Activated CD4-positive, alpha-beta memory T cell treated with anti-CD3 and anti-CD28 coated beads, Interleukin-2, amount 10 ng/mL, durations not matched to agents 7 days and 5 days (primary cell): ENCODE measurements around the gene SGSM2. TPM values are rescaled to one million over a fixed set of nuclear protein-coding genes. Genes with fewer than 3 reads are reported as not detected.
A peak's percentile ranks its signal among the peaks of the same experiment; 100 is the strongest.

Experiments
- CTCF ChIA-PET: fragments of 350-600 bp; sonication (Branson Sonifier 250); formaldehyde crosslinking; loops from one replicate; lab custom pipeline; 2021; ENCODE audit warnings: antibody characterized with exemption, inconsistent platforms; lab: Charles Lee
- POLR2A ChIA-PET: fragments of 350-600 bp; sonication (Branson Sonifier 250); formaldehyde crosslinking; loops from one replicate; lab custom pipeline; 2021; ENCODE audit warnings: antibody characterized with exemption; lab: Charles Lee
- DNase-seq: peaks from one replicate; pipeline ENCODE4 v3.0.0-alpha.2; 2020
- H3K27ac Mint-ChIP-seq: one replicate; pipeline ENCODE4 v1.8.0; 2021; ENCODE audit warnings: mild to moderate bottlenecking, mixed read lengths
- H3K27me3 Mint-ChIP-seq: one replicate; pipeline ENCODE4 v1.8.0; 2021; ENCODE audit warnings: mixed read lengths
- H3K36me3 Mint-ChIP-seq: one replicate; pipeline ENCODE4 v1.8.0; 2021; ENCODE audit warnings: low read depth, mixed read lengths
- H3K4me1 Mint-ChIP-seq: one replicate; pipeline ENCODE4 v1.8.0; 2021; ENCODE audit warnings: mixed read lengths
- H3K4me3 Mint-ChIP-seq: one replicate; pipeline ENCODE4 v1.8.0; 2021; ENCODE audit warnings: mild to moderate bottlenecking, mixed read lengths
- H3K9me3 Mint-ChIP-seq: one replicate; pipeline ENCODE4 v1.8.0; 2021; ENCODE audit warnings: mixed read lengths
- total RNA-seq, 2 experiments: library from RNA; stranded (reverse); gene quantifications; one replicate each; pipeline ENCODE4 v1.2.3, GENCODE V29; 2021

SGSM2 gene
- total RNA-seq, 2 experiments from 2014 or later: 45.4 to 49.4 TPM

DNA sequence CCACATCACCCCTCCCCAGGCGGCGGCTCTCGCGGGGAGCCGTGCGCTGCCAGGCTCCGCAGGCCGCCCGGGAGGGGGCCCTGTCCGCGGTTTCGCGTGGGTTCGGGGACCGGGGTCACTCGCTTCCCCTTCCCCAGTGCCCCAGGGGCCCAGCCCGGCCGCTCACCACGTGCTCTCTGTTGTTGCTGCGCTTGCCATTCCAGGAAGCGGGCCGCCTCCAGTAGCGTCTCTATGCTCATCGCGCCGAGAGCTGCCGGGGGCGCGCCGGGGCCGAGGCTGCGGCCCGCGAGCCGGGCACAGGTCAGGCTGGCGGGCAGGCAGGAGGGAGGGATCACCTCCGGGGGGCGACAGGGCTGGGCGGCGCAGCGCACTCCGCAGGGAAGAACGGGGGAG is 63.2 kb downstream of the SGSM2 start:
- Mint-ChIP-seq H3K9me3 (no peaks in the 10 kb centered on the region), H3K27ac (peak overlapping the region; percentile 99), H3K4me1 (peaks cover 62% of the 10 kb centered on the region), H3K36me3 (peaks cover 2% of the 10 kb centered on the region), H3K27me3 (no peaks in the 10 kb centered on the region), H3K4me3 (peak overlapping the region; percentile 97)
- DNase-seq: peak; percentile 70
- ChIA-PET POLR2A (interaction anchor here (1.0 to 9.4 kb wide), 12 partner anchors 9 to 1743 kb away, joined by 3 to 166 read pairs (median 6); partner anchors contain the start of genes CYB5D2, SGSM2, SMG6 and SRR), CTCF (interaction anchor here (11.2 kb wide), 1 partner anchor 15 kb away, joined by 80 read pairs; no protein-coding TSS in a partner anchor)

DNA sequence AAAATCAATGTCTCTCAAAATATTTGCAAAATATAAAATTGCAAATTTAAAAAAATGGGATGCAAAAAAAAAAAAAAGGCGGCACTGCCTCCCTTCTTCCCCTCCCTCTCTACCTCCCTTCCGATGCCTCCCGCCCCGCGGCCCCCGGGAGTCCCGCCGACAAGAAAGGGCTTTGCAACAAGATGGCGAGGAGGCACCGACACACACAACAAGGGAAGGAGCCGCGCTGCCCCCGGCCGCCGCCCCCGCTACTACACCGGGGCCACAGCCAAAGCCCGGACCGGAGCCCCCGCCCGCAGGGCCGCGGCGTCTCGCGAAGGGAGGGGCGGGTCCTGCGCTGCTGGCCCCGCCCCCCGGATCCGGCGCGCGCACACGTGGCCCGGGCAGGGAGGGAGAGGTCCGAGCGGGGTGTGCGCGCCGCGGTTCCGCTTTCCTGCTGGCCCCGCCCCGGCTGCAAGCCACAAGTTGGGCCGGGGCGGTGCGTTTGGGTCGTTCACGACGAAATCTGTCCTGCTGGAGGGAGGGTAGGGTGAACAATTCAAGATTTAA is 63.6 kb downstream of the SGSM2 start, which contains the start of gene MNT:
Gene MNT, minus strand, starts transcription at position 184 of the 549 bp plus-strand sequence. CDS start 348 bp downstream, outside the sequence.
- CTCF ChIA-PET: interaction anchor here (0.6 to 11.2 kb wide), 4 partner anchors 8 to 132 kb away, joined by 3 to 80 read pairs (median 43); no protein-coding TSS in a partner anchor

DNA sequence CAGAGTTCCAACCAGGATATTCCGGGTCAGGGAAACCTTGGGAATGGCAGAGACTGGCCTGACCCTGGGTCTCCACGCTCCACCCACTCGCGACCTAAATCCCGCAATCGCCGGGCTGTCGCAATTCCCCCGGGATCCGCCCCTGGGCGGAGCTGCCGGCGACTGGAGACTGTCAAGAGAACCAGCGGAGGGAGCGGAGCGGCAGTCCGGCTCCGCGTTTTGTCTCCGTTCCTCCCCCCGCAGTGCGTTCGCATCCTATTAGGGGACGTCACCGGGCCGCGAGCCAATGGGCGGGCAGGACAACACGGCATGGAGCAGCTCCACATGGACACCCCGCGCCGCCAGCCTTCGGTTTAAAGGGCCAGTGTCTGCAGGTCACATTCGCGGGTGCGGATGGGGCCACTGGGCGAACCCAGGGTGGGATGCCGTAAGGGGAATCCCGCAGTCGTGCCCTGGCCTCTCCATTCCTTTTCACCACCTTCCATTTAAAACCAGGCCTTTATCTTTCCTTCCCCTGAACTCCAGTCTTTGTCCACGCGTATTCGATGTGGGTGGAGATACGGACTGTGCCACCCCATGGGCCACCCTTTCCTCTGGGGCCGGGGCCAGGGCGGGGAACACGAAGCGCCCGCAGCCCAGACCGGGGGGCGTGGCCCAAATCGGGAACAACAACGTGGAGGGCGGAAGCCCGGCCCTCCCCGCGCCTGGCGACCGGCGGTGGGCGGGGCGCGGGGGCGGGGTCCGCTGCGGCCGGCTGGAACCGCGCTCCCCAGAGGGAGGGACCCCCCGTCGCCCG is 64.3 kb downstream of the SGSM2 start:
- Mint-ChIP-seq H3K36me3 (no peaks in the 10 kb centered on the region), H3K9me3 (no peaks in the 10 kb centered on the region), H3K27me3 (no peaks in the 10 kb centered on the region), H3K4me1 (peaks cover 55% of the 10 kb centered on the region), H3K4me3 (peak overlapping the region; percentile 97), H3K27ac (peak overlapping the region; percentile 99)
- POLR2A ChIA-PET: interaction anchor here (0.8 to 9.4 kb wide), 12 partner anchors 10 to 685 kb away, joined by 3 to 166 read pairs (median 4); partner anchors contain the start of genes HIC1, PAFAH1B1, SGSM2 and SMG6
- CTCF ChIA-PET: interaction anchor here (0.6 to 11.2 kb wide), 4 partner anchors 9 to 133 kb away, joined by 3 to 80 read pairs (median 43); no protein-coding TSS in a partner anchor
- peak; percentile 100 for DNase-seq

More for the DNA sequence above, 63.6 kb downstream of the SGSM2 start, which contains the start of gene MNT:
- Mint-ChIP-seq H3K27me3 (no peaks in the 10 kb centered on the region), H3K4me1 (peaks cover 59% of the 10 kb centered on the region), H3K27ac (peak within 1 kb of the TSS; percentile 99), H3K9me3 (no peaks in the 10 kb centered on the region), H3K4me3 (peak within 1 kb of the TSS; percentile 97), H3K36me3 (peaks cover 2% of the 10 kb centered on the region)
- peak; percentile 94 for DNase-seq
- POLR2A ChIA-PET: interaction anchor here (0.8 to 9.4 kb wide), 11 partner anchors 9 to 684 kb away, joined by 3 to 166 read pairs (median 5); partner anchors contain the start of genes HIC1, PAFAH1B1, SGSM2 and SMG6

DNA sequence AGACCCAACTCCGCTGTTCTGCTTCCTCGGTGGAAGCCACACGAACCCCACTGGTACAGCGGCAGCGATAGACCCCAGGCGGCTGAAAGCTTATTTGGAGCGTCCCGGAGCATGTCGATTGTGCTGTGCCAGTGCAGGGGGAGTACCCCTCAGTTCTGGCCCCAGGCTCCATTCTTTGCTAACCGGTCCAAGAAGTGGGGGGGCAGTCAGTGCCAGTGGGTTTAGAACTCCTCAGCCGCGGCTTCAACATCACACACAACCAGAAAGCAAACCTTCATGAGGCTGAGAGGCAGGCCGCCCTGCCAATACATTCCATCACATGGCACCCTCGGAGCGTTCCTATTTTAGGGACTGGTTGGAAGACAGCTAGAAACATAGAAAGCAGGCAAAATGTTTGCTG is 65.2 kb downstream of the SGSM2 start:
- no peaks in the 10 kb centered on the region for H3K9me3 Mint-ChIP-seq
- no peak for DNase-seq
- ChIA-PET POLR2A (interaction anchor here (1.2 to 9.4 kb wide), 6 partner anchors 10 to 99 kb away, joined by 3 to 166 read pairs (median 10); partner anchors contain the start of genes SGSM2, SMG6, SRR and TSR1), CTCF (interaction anchor here (2.0 to 11.2 kb wide), 3 partner anchors 10 to 20 kb away, joined by 13 to 80 read pairs (median 73); no protein-coding TSS in a partner anchor)
- H3K4me1 Mint-ChIP-seq: peaks cover 54% of the 10 kb centered on the region
- peak overlapping the region; percentile 75 for H3K4me3 Mint-ChIP-seq
- H3K27ac Mint-ChIP-seq: peak overlapping the region; percentile 81
- no peaks in the 10 kb centered on the region for H3K27me3 Mint-ChIP-seq
- no peaks in the 10 kb centered on the region for H3K36me3 Mint-ChIP-seq

DNA sequence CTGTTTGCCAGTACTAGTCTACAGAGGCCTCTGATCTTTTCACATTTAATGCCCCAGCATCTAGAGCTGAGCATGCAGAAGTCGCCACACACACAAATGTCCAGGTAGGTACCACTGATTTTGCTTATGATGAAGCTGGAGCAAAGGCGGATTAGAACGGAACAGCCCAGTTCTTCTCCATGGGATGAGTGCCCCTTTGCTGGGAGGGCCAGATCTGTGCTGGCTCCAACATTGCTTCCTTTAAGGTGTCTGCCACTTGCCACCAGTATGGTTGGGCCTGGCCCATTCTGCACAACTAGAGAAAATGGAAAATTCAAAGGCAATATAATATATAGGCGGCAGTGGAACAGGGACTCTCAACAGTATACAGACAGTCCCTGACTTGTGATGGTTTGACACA is 65.7 kb downstream of the SGSM2 start:
- Mint-ChIP-seq H3K4me1 (peaks cover 49% of the 10 kb centered on the region), H3K9me3 (no peaks in the 10 kb centered on the region), H3K27ac (no peak overlapping the region), H3K4me3 (peak overlapping the region; percentile 75), H3K27me3 (no peaks in the 10 kb centered on the region), H3K36me3 (no peaks in the 10 kb centered on the region)
- ChIA-PET POLR2A (interaction anchor here (1.2 to 9.4 kb wide), 6 partner anchors 10 to 66 kb away, joined by 3 to 166 read pairs (median 8); partner anchors contain the start of genes SGSM2 and TSR1), CTCF (interaction anchor here (2.0 to 11.2 kb wide), 3 partner anchors 10 to 21 kb away, joined by 13 to 80 read pairs (median 73); no protein-coding TSS in a partner anchor)
- no peak for DNase-seq

DNA sequence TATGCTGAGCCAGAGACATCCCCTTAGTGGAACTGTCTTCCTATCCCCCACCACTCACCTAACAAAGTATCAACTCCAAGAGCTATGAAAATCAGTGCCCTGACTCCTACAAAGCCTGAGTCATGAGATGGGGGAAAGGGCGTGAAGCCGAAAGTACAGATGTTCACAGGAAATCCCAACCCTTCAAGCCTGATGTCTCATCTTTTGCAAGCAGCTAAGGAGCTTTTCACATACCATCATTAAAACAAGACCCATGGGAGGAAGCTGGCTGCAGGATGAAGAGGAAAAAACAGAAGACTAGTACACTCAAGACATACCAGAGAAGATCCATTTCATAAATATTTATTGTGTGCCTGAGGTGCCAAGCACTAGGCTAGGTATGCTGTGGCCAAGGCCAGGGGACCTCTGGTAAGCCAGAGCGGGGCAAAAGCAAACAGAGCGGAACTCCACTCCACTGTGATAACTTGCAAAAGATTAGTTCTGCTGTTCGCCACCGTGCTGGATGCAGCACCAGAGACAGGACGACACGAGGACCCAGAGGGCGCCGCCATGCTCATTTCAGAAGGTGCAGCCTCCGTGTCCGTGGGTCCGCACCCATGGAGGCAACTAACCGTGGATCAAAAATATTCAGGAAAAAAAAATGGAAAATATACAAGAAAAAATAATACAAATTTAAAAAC is 68.1 kb downstream of the SGSM2 start:
- Mint-ChIP-seq H3K4me1 (peaks cover 36% of the 10 kb centered on the region), H3K36me3 (no peaks in the 10 kb centered on the region), H3K4me3 (no peak overlapping the region), H3K27ac (peak overlapping the region; percentile 10), H3K27me3 (no peaks in the 10 kb centered on the region), H3K9me3 (no peaks in the 10 kb centered on the region)
- ChIA-PET CTCF (interaction anchor here (1.3 to 11.2 kb wide), 3 partner anchors 10 to 23 kb away, joined by 5 to 80 read pairs (median 73); no protein-coding TSS in a partner anchor), POLR2A (interaction anchor here (7.4 to 9.4 kb wide), 2 partner anchors 14 to 22 kb away, joined by 68 to 166 read pairs; no protein-coding TSS in a partner anchor)
- DNase-seq: no peak

DNA sequence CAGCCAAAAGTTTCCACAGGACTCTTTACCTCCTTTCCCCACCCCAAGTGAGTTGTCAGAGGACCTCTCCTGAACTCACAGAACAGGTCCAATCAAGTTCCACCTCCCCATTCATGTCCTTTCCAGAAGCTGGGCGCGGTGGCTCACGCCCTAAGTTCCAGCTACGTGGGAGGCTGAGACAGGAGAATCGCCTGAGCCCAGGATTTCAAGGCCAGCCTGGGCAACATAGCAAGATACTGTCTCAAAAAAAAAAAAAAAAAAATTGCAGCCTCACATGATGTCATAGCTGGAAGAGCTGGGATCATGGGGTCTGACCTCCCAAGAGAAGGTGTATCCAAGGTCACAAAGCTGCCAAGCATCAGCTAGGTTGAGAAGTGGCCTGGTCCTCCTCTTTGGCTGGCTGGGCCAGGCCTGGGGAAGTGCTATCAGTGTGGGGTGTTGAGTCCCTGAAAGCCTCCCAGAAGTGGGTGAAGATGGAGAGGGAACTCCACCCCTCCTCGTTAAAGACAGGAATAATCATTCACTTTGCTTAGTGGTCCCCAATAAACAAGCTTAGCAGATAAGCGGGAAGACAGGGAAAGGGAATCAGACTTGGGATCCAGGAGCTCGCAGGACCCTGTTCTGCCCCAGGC is 69.1 kb downstream of the SGSM2 start:
- peak overlapping the region; percentile 47 for H3K27ac Mint-ChIP-seq
- H3K4me3 Mint-ChIP-seq: no peak overlapping the region
- no peak for DNase-seq
- H3K4me1 Mint-ChIP-seq: peaks cover 36% of the 10 kb centered on the region
- CTCF ChIA-PET: interaction anchor here (0.8 to 11.2 kb wide), 4 partner anchors 9 to 351 kb away, joined by 4 to 80 read pairs (median 39); partner anchors contain the start of gene HIC1
- POLR2A ChIA-PET: interaction anchor here (0.6 to 9.4 kb wide), 3 partner anchors 15 to 140 kb away, joined by 3 to 166 read pairs (median 7); no protein-coding TSS in a partner anchor
- no peaks in the 10 kb centered on the region for H3K9me3 Mint-ChIP-seq
- no peaks in the 10 kb centered on the region for H3K27me3 Mint-ChIP-seq
- H3K36me3 Mint-ChIP-seq: no peaks in the 10 kb centered on the region

DNA sequence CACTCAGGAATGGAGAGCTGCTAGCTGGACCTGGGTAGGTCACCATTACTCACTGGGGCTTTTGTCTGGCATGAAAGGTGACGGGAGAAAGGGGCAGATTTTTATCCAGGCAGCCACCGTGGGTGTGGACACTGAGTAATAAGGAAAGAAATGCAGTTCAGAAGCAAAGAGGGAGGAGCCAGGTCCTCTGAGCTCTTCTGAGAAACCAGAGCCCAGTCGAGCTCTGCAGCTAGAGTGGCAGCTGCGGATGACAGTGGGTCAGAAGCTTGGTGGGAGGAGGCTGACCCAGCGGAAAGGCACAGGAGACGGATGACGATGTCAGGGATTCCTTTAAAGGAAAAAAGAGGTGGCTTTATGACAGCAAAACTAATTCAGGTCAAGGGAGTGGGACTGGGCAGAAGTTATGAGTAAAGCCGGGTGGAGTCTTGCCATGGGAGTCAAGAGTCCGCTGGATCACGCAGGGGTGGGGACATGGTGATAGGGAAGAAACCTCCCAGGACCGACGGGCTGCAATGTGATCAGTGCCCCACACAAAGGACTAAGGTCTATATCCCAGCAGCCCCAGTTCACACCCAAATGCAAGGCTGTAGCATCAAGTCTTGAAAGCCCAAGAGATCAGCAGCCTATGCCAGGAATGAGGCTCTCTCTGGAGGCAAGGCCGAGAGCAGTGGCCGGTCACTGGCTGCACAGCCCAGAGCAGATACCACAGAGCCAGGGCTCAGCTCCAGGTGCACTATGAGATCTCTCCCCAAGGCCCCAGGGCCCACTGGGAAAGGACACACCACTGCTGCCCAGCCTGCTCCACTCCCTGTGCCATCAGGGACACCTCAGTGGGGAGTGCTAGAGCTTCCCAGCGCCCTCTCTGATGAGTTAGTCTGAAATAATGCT is 69.8 kb downstream of the SGSM2 start:
- Mint-ChIP-seq H3K36me3 (no peaks in the 10 kb centered on the region), H3K27ac (peak overlapping the region; percentile 47), H3K9me3 (no peaks in the 10 kb centered on the region), H3K4me3 (no peak overlapping the region), H3K4me1 (peaks cover 32% of the 10 kb centered on the region), H3K27me3 (no peaks in the 10 kb centered on the region)
- ChIA-PET CTCF (interaction anchor here (0.6 to 11.2 kb wide), 5 partner anchors 9 to 352 kb away, joined by 4 to 80 read pairs (median 5); partner anchors contain the start of gene HIC1), POLR2A (interaction anchor here (0.6 to 9.4 kb wide), 4 partner anchors 9 to 140 kb away, joined by 3 to 166 read pairs (median 6); no protein-coding TSS in a partner anchor)
- DNase-seq: no peak

DNA sequence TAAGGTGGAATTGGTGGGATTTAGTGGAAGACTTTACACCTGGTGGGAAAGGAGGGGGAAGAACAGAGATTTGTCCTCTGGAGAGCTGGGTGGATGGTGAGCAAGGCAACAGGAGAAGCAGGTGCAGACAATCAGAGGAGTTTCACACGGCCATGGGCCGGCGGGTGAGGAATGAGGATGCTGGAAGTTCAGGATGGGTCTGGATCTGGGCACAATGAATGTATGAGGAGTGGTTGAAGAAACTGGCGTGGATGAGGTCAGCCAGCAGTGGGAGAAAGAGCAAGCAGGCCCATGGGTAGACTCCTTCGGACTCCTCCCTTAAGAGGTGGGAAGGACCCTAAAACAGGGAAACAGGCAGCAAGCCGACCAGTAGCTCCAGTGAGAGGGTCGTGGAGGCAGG is 73.7 kb downstream of the SGSM2 start:
- Mint-ChIP-seq H3K4me1 (peaks cover 9% of the 10 kb centered on the region), H3K27ac (no peak overlapping the region), H3K9me3 (no peaks in the 10 kb centered on the region), H3K27me3 (no peaks in the 10 kb centered on the region), H3K4me3 (no peak overlapping the region), H3K36me3 (no peaks in the 10 kb centered on the region)
- no peak for DNase-seq
- POLR2A ChIA-PET: interaction anchor here (1.0 to 2.5 kb wide), 2 partner anchors 11 to 18 kb away, joined by 3 to 10 read pairs; no protein-coding TSS in a partner anchor
- CTCF ChIA-PET: interaction anchor here (10.0 kb wide), 1 partner anchor 30 kb away, joined by 425 read pairs; no protein-coding TSS in a partner anchor

DNA sequence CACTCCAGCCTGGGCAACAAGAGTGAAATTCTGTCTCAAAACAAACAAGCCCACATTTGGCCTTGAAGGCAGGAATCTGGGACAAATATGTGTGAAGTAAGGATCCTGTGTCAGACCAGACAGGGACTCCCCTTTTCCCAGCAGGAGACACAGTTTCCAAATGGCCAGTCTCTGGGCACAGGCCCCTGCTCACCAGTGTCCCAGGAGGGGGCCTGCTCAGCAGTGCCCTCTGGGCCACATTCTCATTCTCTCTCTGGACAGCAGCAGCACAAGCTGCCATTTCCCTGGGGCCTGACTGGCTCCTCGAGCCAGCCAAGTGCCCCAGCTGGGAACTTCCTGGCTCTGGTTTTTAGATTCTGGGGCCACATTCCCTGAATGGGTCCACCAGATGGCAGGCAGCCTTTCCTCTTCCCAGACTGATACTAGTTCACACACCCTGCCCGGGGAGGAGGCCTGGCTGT is 75.3 kb downstream of the SGSM2 start:
- ChIA-PET POLR2A (interaction anchor here (1.0 to 2.5 kb wide), 2 partner anchors 10 to 20 kb away, joined by 3 to 10 read pairs; no protein-coding TSS in a partner anchor), CTCF (interaction anchor here (0.6 to 10.0 kb wide), 3 partner anchors 13 to 104 kb away, joined by 3 to 425 read pairs (median 3); no protein-coding TSS in a partner anchor)
- no peak for DNase-seq
- peaks cover 2% of the 10 kb centered on the region for H3K4me1 Mint-ChIP-seq
- H3K36me3 Mint-ChIP-seq: no peaks in the 10 kb centered on the region
- H3K27ac Mint-ChIP-seq: no peak overlapping the region
- H3K4me3 Mint-ChIP-seq: no peak overlapping the region
- H3K27me3 Mint-ChIP-seq: no peaks in the 10 kb centered on the region
- no peaks in the 10 kb centered on the region for H3K9me3 Mint-ChIP-seq
